Measurements from ENCODE around the gene OSCP1. TPM values are rescaled to one million over a fixed set of nuclear protein-coding genes. Genes with fewer than 3 reads are reported as not detected.

The OSCP1 gene
- total RNA-seq, 1 donor from 2014 or later: 6.5 TPM

DNA sequence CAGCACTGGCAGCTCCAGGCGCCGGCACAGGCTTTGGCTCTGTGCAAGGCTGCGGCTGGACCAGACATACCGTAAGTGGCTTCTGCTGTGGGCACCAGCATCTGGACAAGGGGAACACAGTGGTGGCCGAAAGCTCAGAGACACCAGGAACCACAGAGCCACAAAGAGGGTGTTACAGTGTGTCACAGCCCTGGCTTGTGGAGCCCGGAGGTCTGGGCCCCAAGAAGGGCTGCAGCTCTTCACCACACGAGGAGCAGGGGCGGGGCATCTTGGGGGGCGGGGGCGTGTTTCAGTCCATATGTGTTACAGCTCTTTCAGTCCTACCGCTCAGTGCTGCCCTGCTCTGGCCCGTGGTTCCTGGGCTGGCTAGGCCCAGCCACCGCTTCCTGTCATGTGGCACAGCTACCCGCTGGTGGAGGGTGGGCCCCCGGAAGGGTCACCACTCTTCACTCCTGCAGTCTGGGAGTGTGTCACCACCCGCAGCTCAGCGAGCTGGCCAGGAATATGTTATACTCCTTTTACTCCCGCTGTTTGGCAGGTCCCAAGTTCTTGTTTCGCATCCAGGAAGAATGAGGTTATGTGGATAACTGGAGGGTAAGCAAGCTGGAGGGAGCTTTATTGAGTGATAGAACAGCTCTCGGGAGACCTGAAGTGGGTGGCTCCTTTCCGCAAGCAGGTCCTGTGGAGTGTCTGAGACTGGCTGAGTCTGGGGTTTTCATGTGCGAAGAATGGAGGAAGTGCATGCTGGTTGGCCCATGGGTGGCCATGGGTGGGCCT is 49.2 kb downstream of the OSCP1 start:
- DNase-seq: peak; percentile 69

DNA sequence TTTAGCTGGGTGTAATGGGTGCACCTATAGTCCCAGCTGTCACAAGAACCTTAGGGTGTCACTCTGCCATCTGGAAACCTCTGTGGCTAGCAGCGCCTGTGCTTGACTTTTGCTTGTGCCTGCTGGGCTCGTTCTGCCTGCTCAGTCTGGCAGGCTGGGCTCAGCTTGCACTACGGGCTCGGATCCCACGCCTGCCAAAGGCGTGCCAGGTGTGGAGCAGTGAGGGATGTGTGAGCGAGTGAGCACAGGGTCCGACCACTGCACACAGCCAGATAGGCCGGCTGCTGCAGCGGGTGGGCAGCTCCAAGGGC is 49.8 kb downstream of the OSCP1 start:
- no peak for DNase-seq

GRCh38 chr1:36398370-36398977 is 51.8 kb downstream of the OSCP1 start:
- DNase-seq: no peak

- DNase-seq: peak; percentile 96
These were observed 52.6 kb downstream of the OSCP1 start, which contains the start of gene LSM10 for GRCh38 chr1:36397378-36398230. TSS of gene LSM10 (minus strand) at chr1:36397908. CDS start at chr1:36394129, 3,779 bp downstream.

GRCh38 chr1:36397083-36397377 is 53.2 kb downstream of the OSCP1 start:
- no peak for DNase-seq

DNA sequence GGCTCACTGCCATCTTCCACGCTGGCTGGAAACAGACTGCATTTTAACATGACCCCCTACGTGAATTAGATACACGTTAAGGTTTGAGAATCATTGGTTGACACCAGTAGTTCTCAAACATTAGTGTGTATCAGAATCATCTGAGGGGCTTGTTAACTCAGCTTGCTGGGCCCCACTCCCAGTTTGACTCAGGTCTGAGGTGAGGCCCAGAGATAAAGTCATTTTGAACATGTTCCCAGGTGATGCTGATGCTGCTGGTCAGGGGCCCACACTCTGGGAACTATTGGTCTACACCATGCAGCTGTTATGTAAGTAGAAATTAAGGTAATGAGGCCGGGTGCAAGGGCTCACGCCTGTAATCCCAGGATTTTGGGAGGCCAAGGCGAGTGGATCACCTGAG is 53.9 kb downstream of the OSCP1 start:
- no peak for DNase-seq

DNA sequence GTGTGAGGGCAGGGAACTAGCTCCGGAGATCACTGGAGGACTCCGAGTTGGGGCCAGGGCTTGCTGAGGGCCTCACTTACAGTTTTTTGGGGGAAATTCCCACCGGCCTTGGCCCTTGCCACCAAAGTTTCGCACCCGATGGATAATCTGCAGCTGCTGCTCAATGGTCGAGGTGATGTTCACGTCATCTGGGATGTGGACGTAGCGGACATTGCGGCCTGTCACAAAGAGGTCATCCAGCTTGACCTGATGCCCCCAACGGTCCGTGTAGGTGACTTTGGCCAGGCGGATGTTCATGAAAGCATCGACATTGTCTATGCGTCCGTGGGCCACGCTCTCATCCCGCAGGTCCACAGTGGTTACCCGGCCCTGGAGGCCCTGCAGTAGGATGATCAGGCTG is 56.6 kb downstream of the OSCP1 start:
- no peak for DNase-seq

GRCh38 chr1:36392836-36393235 is 57.4 kb downstream of the OSCP1 start:
- no peak for DNase-seq

DNA sequence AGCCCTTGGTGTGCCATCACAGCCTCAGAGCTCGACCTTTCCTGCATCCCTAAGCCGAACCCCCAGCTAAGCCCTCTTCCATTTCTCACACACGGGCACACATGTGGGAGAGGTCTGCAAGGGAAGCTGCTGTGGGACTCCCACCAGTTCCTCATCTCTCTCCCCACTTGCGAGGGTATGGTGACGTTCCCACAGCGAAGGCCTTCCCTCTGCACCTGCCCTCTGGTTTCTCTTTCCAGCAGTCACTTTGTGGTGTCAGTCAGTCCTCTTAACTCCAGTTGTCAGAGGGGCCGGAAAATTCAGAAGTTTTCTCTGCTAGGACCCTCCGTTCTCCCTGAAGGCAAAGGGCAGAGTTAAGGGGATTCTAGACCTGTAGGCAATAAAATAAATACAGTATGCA is 59.0 kb downstream of the OSCP1 start:
- no peak for DNase-seq

- DNase-seq: no peak
These were observed 59.8 kb downstream of the OSCP1 start for GRCh38 chr1:36390411-36390810.

- no peak for DNase-seq
These were observed 60.3 kb downstream of the OSCP1 start for GRCh38 chr1:36389999-36390398.

- DNase-seq: no peak
These were observed 61.0 kb downstream of the OSCP1 start for GRCh38 chr1:36389261-36389660.

DNA sequence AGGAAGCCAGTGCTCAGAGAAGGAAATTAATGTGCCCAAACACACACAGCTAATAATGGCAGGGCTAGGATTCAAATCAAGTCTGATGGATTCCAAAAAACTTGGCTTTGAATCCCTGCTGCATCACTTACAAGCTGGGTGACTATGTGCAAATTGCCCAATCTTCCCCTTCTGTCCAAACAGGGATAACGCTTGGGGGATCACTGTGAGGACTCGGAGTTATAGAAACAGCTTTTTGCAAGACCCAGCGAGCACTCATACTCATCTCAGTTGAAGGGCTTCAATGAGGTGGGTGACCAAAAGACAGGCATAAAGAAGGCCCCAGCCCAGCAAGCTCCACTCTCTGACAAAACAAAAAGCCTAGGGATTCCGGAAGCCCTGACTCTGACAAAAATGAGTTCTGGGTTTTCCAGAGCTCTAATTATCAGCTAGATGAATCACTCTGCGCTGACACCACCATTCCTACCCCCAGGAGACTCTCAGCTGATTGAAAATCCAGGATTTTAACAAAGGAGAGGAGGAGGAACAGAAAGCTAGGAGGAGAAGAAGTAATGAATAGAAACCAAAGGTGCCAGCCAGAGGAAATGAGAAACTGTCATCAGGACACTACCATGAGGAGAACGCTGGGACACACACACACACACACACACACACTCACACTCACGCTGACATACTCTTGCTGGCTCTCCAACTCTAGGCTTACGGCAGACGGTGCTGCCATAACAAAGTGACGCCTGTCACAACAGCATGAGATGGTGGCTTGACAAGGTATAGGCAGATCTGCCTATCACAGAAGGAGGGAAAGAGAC is 62.9 kb downstream of the OSCP1 start:
- DNase-seq: peak; percentile 76

GRCh38 chr1:36386265-36387140 is 63.7 kb downstream of the OSCP1 start:
- peak; percentile 98 for DNase-seq

DNA sequence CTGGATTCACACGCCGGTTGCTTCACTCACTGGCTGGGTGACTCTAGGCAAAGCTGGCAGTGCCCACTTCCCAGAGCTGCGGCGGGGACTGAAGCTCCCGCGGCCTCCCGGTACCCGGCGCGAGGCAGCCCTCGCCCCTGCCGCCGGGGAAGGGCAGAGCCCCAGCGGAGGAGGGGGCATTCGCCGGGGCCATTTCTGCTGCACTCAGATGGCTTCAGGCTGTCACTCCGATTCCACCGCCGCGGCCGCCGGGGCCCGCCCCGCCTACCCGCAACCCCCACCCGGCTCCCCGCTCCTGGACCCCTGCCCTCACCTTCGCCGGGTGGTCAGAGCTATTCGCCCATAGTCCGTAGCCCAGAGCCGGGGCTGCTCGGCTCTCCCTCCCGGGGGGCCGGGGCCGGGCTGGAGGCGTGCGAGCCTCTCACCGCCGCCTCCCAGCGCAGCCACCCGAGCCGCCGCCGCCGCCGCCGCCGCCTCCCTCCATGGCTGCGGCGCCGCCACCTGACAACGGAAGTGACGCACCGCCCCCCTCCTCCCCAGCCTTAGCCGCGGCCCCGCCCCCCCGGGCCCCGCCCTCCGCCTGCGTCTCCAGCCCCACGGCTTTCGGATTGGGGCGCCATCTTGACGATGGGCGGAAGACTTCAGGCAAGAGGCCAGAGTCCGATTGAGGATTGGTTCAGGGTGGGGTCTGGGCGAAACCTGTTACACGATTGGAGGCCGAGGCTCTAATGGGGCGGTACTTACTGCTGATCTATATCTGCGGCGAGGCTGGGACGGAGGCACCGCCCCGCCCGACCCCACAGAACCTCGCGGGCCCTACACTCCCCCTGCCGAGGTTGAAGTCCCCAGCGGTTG is 64.6 kb downstream of the OSCP1 start, which contains the start of gene STK40:
STK40 (minus strand) TSS at position 515 of the 855 bp plus-strand sequence. CDS start 24,592 bp downstream, outside the sequence.
- DNase-seq: peak; percentile 100

DNA sequence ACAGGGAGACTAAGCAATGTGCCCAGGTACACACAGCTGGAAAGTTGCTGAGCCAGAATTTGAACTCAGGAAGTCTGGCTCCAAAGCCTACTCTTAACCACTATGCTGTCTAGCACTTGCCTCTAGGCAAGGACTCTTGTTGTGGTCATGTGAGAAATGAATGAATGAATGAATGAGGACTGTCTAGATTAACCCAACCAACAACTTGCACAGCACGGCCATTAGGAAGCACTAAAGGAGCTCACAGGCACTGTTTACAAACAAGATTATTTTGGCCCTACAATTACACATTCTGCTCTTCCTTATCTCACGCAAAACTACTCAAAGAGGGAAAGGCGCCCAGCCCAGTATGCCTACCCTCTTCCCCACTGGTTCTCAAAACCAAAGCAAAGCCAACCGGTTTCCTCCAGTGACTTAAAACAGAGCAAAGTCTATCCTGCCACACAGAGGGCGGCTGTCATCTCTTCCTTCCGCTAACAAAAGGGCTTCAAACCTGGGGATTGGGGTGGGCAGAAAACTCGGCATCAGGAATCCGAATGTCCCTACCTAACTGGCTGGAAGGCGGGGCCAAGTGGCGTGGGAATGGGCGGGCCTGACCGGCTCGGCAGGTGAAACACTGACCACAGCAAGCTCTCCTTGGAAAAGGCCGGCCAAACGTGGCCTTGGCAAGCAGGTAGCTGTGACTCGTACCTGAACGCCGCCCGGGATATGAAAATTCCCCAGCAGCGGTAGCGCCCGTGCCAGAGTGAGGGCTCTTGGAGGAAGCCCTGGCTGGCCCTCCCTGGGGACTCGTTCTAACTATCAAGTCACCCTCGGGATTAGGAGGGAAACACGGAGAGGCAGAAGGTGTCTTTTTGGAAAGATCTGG is 65.5 kb downstream of the OSCP1 start:
- DNase-seq: peak; percentile 53

DNA sequence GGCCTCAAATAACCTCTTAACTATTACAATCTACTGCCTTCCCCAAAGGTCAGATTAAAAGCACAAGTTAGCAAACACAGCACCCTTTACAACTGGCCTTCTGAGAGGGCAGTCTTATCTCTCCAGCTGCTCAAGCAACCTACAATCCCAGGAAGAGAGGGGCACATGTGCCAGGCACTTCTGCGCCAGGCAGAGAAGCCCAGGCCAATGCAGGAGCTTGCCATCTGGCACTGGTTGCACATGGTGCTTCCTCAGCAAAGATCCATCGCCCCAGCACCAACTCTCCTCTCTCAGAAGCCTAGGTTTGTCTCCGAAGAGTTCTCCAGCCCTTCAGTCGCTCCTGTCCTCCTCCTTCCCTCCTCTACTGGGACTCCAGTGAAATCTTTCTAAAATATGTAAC is 67.0 kb downstream of the OSCP1 start:
- DNase-seq: no peak

DNA sequence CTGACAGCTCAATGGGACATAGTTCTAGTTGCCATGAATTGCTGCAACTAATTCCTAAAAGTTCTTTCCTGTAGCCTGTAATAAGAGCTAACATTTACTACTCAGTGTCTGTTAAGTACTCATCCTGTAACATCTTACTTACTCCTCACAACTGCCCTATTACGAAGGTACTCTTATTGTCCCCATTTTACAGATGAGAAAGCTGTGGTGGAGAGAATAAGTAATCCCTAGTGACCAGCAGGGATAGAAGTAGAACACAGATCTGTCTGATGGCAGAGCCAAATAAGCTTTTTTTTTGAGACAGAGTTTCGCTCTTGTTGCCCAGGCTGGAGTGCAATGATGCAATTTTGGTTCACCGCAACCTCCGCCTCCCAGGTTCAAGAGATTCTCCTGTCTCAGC is 67.6 kb downstream of the OSCP1 start:
- DNase-seq: no peak

DNA sequence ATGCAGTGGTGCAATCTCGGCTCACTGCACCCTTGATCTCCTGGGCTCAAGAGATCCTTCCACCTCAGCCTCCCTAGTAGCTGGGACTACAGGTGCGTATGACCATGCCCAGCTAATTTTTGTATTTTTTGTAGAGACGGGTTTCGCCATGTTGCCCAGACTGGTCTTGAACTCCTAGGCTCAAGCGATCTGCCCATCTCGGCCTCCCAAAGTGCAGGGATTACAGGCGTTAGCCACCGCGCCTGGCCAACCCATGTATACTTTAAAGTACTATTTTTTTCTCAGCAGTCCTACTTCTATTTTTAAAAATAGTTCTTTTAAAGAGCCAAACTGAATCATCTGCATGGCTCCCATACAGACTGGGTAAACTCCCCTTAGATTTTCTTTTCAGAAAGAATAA is 68.0 kb downstream of the OSCP1 start:
- no peak for DNase-seq

- no peak for DNase-seq
These were observed 68.8 kb downstream of the OSCP1 start for GRCh38 chr1:36381405-36381804.

Measured in dermis blood vessel endothelial cell (primary cell).